A673 (cell line): ENCODE results near the gene PPP1R17. TPM values are rescaled to one million over a fixed set of nuclear protein-coding genes. Genes with fewer than 3 reads are reported as not detected.

ENCODE experiments used
- BruUV-seq: library from RNA; stranded (reverse); fragments of 400-500 nt; replicated peaks from 2 replicates; lab custom pipeline; 2021; lab: Mats Ljungman, UMichigan
- CTCF ChIA-PET: fragments of 300-600 bp; sonication (Branson Sonifier 250); formaldehyde crosslinking; loops from one replicate; lab custom pipeline; 2022; ENCODE audit warnings: antibody characterized with exemption; lab: Charles Lee
- POLR2A ChIA-PET: fragments of 300-600 bp; sonication (Branson Sonifier 250); formaldehyde crosslinking; loops from one replicate; lab custom pipeline; 2022; ENCODE audit warnings: antibody characterized with exemption; ENCODE audit not compliant: low non-redundant PET; lab: Charles Lee
- DNase-seq: peaks from one replicate; pipeline ENCODE4 v3.0.0-alpha.2; 2015; ENCODE audit warnings: low spot score
- H3K27ac ChIP-seq: fragments of 200-600 bp; sonication (generic); 2 replicates; pipeline ENCODE4 v1.5.1; 2016; ENCODE audit warnings: mixed run types, low read depth, mild to moderate bottlenecking, mixed read lengths, antibody characterized with exemption, low read length; ENCODE audit not compliant: poor library complexity, severe bottlenecking
- H3K27me3 ChIP-seq: fragments of 200-600 bp; sonication (generic); replicated peaks from 2 replicates; pipeline ENCODE4 v1.6.1; 2017; ENCODE audit warnings: mixed run types, low read depth, mild to moderate bottlenecking, mixed read lengths, antibody characterized with exemption, low read length; ENCODE audit not compliant: insufficient read depth, poor library complexity
- H3K36me3 ChIP-seq: fragments of 200-600 bp; sonication (generic); 2 replicates; pipeline ENCODE4 v1.6.1; 2016; ENCODE audit warnings: mixed run types, mild to moderate bottlenecking, mixed read lengths, antibody characterized with exemption, low read length; ENCODE audit not compliant: insufficient read depth, poor library complexity, severe bottlenecking
- H3K4me1 ChIP-seq: fragments of 200-600 bp; sonication (generic); 2 replicates; pipeline ENCODE4 v1.6.1; 2017; ENCODE audit warnings: mixed run types, mild to moderate bottlenecking, mixed read lengths, antibody characterized with exemption, low read length; ENCODE audit not compliant: insufficient read depth, poor library complexity, severe bottlenecking
- H3K4me3 ChIP-seq: fragments of 200-600 bp; sonication (generic); 2 replicates; pipeline ENCODE4 v1.5.1; 2016; ENCODE audit warnings: low read depth, mixed run types, mild to moderate bottlenecking, mixed read lengths, low read length; ENCODE audit not compliant: poor library complexity, severe bottlenecking
- H3K9me3 ChIP-seq: fragments of 200-600 bp; sonication (generic); 2 replicates; pipeline ENCODE4 v1.6.1; 2016; ENCODE audit warnings: mixed run types, low read depth, mild to moderate bottlenecking, mixed read lengths, antibody characterized with exemption, low read length; ENCODE audit not compliant: poor library complexity, severe bottlenecking
- EZH2 ChIP-seq: fragments of 200-600 bp; sonication (generic); IDR thresholded peaks from 2 replicates; pipeline ENCODE4 v1.6.1; 2017; ENCODE audit warnings: borderline replicate concordance, low read depth, mild to moderate bottlenecking, mixed read lengths, antibody characterized with exemption, low read length; ENCODE audit not compliant: poor library complexity, severe bottlenecking
- intact Hi-C: fragments of 100-400 bp; cut with micrococcal nuclease; formaldehyde crosslinking; loops from one replicate; pipeline ENCODE4 v1.10.0; 2022; ENCODE audit not compliant: unreplicated experiment
- total RNA-seq: library from RNA; stranded (reverse); gene quantifications from 2 replicates; pipeline ENCODE4 v1.2.3, GENCODE V29; 2021
- TF ChIP-seq, protein P1 (sequence below): fragments of 300-800, 200-600 bp; sonication (generic); conservative IDR thresholded peaks from 2 replicates; pipeline ENCODE4 v1.5.1; 2017; ENCODE audit warnings: low read depth, mild to moderate bottlenecking, antibody characterized with exemption, low read length, moderate library complexity, mixed read lengths

PPP1R17 gene
- total RNA-seq, 1 experiment from 2014 or later: not detected

DNA sequence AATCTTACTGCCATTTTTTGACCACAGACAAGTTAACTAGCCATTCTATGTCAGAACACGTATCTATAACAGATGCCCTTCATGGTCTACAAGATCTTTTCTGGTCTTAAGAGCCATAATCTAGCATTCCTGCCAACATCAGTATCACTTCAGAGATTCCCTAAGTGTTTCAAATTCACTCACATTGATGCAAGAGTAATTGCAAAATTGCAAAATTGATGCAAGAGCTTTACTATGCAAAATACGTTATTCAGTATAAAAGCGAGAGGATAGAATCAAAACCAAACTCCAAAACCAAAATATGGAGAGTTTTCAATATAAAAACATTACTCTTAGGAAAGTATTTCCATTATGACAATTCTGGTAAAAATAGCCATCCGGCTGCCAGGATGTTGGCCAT is 38.1 kb upstream of the PPP1R17 start:
- TF ChIP-seq, protein P1, sequence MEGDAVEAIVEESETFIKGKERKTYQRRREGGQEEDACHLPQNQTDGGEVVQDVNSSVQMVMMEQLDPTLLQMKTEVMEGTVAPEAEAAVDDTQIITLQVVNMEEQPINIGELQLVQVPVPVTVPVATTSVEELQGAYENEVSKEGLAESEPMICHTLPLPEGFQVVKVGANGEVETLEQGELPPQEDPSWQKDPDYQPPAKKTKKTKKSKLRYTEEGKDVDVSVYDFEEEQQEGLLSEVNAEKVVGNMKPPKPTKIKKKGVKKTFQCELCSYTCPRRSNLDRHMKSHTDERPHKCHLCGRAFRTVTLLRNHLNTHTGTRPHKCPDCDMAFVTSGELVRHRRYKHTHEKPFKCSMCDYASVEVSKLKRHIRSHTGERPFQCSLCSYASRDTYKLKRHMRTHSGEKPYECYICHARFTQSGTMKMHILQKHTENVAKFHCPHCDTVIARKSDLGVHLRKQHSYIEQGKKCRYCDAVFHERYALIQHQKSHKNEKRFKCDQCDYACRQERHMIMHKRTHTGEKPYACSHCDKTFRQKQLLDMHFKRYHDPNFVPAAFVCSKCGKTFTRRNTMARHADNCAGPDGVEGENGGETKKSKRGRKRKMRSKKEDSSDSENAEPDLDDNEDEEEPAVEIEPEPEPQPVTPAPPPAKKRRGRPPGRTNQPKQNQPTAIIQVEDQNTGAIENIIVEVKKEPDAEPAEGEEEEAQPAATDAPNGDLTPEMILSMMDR: no peak
- no peak for TF ChIP-seq EZH2
- H3K27me3 ChIP-seq: no peaks in the 10 kb centered on the region
- DNase-seq: no peak
- POLR2A ChIA-PET: no interaction called here
- no peak overlapping the region for H3K27ac ChIP-seq
- no peaks in the 10 kb centered on the region for H3K9me3 ChIP-seq
- no TSS peak for BruUV-seq
- H3K4me3 ChIP-seq: no peak overlapping the region
- intact Hi-C loops: loop anchor here (2.0 kb wide), 1 partner anchor 88 kb away; no protein-coding TSS in a partner anchor
- H3K4me1 ChIP-seq: no peaks in the 10 kb centered on the region
- no peaks in the 10 kb centered on the region for H3K36me3 ChIP-seq
- CTCF ChIA-PET: interaction anchor here (1.0 kb wide), 1 partner anchor 514 kb away, joined by 3 read pairs; no protein-coding TSS in a partner anchor

DNA sequence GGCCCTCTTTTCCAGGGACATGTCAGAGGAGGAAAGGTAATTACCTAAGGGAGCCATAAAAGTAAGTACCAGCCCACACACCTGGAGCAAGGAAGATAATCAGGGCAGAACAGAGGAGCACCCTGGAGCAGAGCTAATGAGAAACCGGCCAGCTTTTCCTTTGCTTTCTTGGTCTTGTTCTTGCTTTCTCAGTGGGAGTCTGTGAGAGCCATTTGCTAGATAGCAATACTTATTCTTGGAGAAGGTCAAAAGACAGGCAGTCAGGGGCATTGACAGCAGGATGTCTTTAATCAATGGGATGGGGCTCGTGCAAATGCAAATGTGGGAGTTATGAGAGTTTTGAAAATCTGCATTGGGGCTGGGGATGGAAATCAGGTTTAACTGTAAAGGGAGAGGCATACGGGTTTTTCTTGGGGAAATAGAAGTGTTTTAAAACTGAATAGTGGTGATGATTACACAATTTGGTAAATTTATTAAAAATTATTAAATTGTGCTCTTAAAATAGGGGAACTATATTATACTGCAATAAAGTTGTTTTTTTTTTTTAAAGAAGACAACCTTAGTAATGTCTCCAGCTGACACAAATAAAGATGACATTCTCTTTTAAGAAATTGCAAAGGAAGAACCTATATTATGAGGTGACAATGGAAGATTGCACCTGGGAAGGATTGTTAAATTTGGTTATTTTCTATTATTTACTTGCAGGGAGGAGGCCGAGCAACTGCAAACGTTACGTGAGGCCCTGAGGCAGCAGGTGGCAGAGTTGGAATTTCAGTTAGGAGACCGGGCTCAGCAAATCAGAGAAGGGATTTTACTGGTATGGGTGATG is 35.6 kb upstream of the PPP1R17 start:
- Histone ChIP-seq H3K27me3 (no peaks in the 10 kb centered on the region), H3K4me3 (no peak overlapping the region), H3K27ac (no peak overlapping the region), H3K9me3 (no peaks in the 10 kb centered on the region), H3K36me3 (no peaks in the 10 kb centered on the region), H3K4me1 (no peaks in the 10 kb centered on the region)
- ChIA-PET CTCF (interaction anchor here (0.6 kb wide), 1 partner anchor 13 kb away, joined by 5 read pairs; no protein-coding TSS in a partner anchor), POLR2A (interaction anchor here (0.6 kb wide), 1 partner anchor 617 kb away, joined by 10 read pairs; no protein-coding TSS in a partner anchor)
- TF ChIP-seq, protein P1: no peak
- TF ChIP-seq EZH2: no peak
- no TSS peak for BruUV-seq
- no peak for DNase-seq
- intact Hi-C loops: loop anchor here (10.0 kb wide), 1 partner anchor 553 kb away; no protein-coding TSS in a partner anchor

DNA sequence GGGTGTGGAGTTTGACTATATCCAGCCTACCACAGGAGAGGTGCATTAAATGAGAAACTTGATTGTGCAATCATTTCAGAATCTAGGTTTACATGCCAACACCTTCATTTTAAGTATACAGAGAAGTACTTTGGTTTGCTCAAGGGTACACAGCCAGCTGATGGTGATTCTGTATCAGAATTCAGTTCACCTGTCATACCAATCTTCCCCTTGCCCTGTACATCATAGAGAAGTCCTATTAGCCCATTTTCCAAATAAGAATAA is 35.0 kb upstream of the PPP1R17 start:
- Histone ChIP-seq H3K9me3 (no peaks in the 10 kb centered on the region), H3K27ac (no peak overlapping the region), H3K4me1 (no peaks in the 10 kb centered on the region), H3K36me3 (no peaks in the 10 kb centered on the region), H3K27me3 (no peaks in the 10 kb centered on the region), H3K4me3 (no peak overlapping the region)
- no peak for DNase-seq
- TF ChIP-seq, protein P1: no peak
- no peak for TF ChIP-seq EZH2
- intact Hi-C loops: loop anchor here (10.0 kb wide), 1 partner anchor 553 kb away; no protein-coding TSS in a partner anchor
- no TSS peak for BruUV-seq
- ChIA-PET CTCF (interaction anchor here (0.6 kb wide), 1 partner anchor 13 kb away, joined by 5 read pairs; no protein-coding TSS in a partner anchor), POLR2A (interaction anchor here (0.6 kb wide), 1 partner anchor 617 kb away, joined by 10 read pairs; no protein-coding TSS in a partner anchor)
